Measurements from ENCODE around the gene MCRIP2.

The MCRIP2 gene

GRCh38 chr16:694187-694862 is 52.7 kb downstream of the MCRIP2 start:
- no peak for TF ChIP-seq CTCF (IDR thresholded peaks at IDR 0.05)

GRCh38 chr16:694863-695354 is 53.3 kb downstream of the MCRIP2 start:
- TF ChIP-seq CTCF (IDR thresholded peaks at IDR 0.05): no peak

GRCh38 chr16:695355-696089 is 53.9 kb downstream of the MCRIP2 start:
- no peak for TF ChIP-seq CTCF (IDR thresholded peaks at IDR 0.05)

Measured in LNCAP (cell line).